Endothelial cell of umbilical vein (primary cell): ENCODE data around the gene UTF1. TPM values are rescaled to one million over a fixed set of nuclear protein-coding genes. Genes with fewer than 3 reads are reported as not detected.

ENCODE experiments used
- BruUV-seq: library from RNA; stranded (reverse); fragments of 400-500 nt; replicated peaks from 2 replicates; lab custom pipeline; 2021; lab: Mats Ljungman, UMichigan
- CTCF ChIA-PET: fragments of 300-600, 350-600 bp; sonication (Branson Sonifier 250); formaldehyde crosslinking; loops from one replicate; lab custom pipeline; 2021; ENCODE audit warnings: antibody characterized with exemption, inconsistent platforms; lab: Charles Lee
- POLR2A ChIA-PET: fragments of 300-600, 350-600 bp; sonication (Branson Sonifier 250); formaldehyde crosslinking; loops from one replicate; lab custom pipeline; 2021; ENCODE audit warnings: antibody characterized with exemption, inconsistent platforms; lab: Charles Lee
- DNase-seq: peaks from one replicate; pipeline ENCODE4 v3.0.0-alpha.2; 2011; ENCODE audit warnings: low read depth, low spot score
- FAIRE-seq: peaks from 2 replicates; lab custom pipeline; 2011; peaks lifted over from hg19 to GRCh38; lab: Jason Lieb, UNC
- H2AFZ ChIP-seq: 2 replicates; pipeline ENCODE4 v1.6.0; 2012; ENCODE audit warnings: low read depth, low read length, control low read depth, inconsistent platforms
- H3K27ac ChIP-seq: 2 replicates; pipeline ENCODE4 v1.5.1; 2011; ENCODE audit warnings: low read depth, mild to moderate bottlenecking, control low read depth, low read length, moderate library complexity; ENCODE audit not compliant: insufficient read depth
- H3K27me3 ChIP-seq, 2 experiments: 2 replicates each; pipeline versions ENCODE4 v1.6.0 to v1.6.1; 2011; ENCODE audit warnings: low read length in 2 of 2, mixed read lengths in 1 of 2; ENCODE audit not compliant: control insufficient read depth in 2 of 2, insufficient read depth in 2 of 2
- H3K36me3 ChIP-seq, 2 experiments: 2 replicates in 1 of 2; 3 replicates in 1 of 2; pipeline ENCODE4 v1.5.1; 2011; ENCODE audit warnings: low read length in 2 of 2, mild to moderate bottlenecking in 1 of 2, moderate library complexity in 1 of 2; ENCODE audit not compliant: control insufficient read depth in 2 of 2, insufficient read depth in 2 of 2; ENCODE audit errors: extremely low read depth in 1 of 2
- H3K4me1 ChIP-seq: 3 replicates; pipeline ENCODE4 v1.5.1; 2011; ENCODE audit warnings: mild to moderate bottlenecking, low read length; ENCODE audit not compliant: control insufficient read depth, insufficient read depth; ENCODE audit errors: extremely low read depth
- H3K4me2 ChIP-seq: 2 replicates; pipeline ENCODE4 v1.6.1; 2011; ENCODE audit warnings: low read length, control low read depth, mixed read lengths; ENCODE audit not compliant: insufficient read depth
- H3K4me3 ChIP-seq, 3 experiments: fragments of 200-600 bp in 1 of 3; sonication (generic), shearing (Covaris generic) in 1 of 3; replicated peaks in 1 of 3; 2 replicates each; pipeline ENCODE4 v1.5.1; 2011 to 2016; ENCODE audit warnings: control low read depth in 3 of 3, low read length in 3 of 3, mild to moderate bottlenecking in 2 of 3, inconsistent platforms in 1 of 3, low read depth in 1 of 3, moderate library complexity in 1 of 3; ENCODE audit not compliant: insufficient read depth in 1 of 3
- H3K79me2 ChIP-seq: 2 replicates; pipeline ENCODE4 v1.6.0; 2012; ENCODE audit warnings: low read length, inconsistent platforms; ENCODE audit not compliant: control insufficient read depth, insufficient read depth
- H3K9ac ChIP-seq: replicated peaks from 2 replicates; pipeline ENCODE3; 2011; ENCODE audit warnings: low read length, control low read depth; ENCODE audit not compliant: insufficient read depth; ENCODE audit errors: extremely low read depth
- H3K9me1 ChIP-seq: replicated peaks from 3 replicates; pipeline ENCODE4 v1.6.0; 2011; ENCODE audit warnings: mild to moderate bottlenecking, low read length; ENCODE audit not compliant: control insufficient read depth, insufficient read depth; ENCODE audit errors: extremely low read depth
- H3K9me3 ChIP-seq: replicated peaks from 2 replicates; pipeline ENCODE4 v1.5.1; 2012; ENCODE audit warnings: low read length, inconsistent platforms; ENCODE audit not compliant: control insufficient read depth, insufficient read depth
- H4K20me1 ChIP-seq: replicated peaks from 2 replicates; pipeline ENCODE3; 2011; ENCODE audit warnings: mild to moderate bottlenecking, low read length; ENCODE audit not compliant: control insufficient read depth, insufficient read depth; ENCODE audit errors: extremely low read depth
- CTCF ChIP-seq, 2 donors: IDR thresholded peaks; 1 replicate in 1 of 2; 2 replicates in 1 of 2; pipeline ENCODE4 v1.5.1; 2011; ENCODE audit warnings: low read length in 2 of 2, mild to moderate bottlenecking in 2 of 2, moderate library complexity in 2 of 2, control low read depth in 1 of 2, inconsistent platforms in 1 of 2, low read depth in 1 of 2; ENCODE audit not compliant: insufficient read depth in 1 of 2; ENCODE audit errors: extremely low read depth in 1 of 2
- EZH2 ChIP-seq: IDR thresholded peaks from 2 replicates; pipeline ENCODE4 v1.6.1; 2012; ENCODE audit warnings: borderline replicate concordance, low read depth, mild to moderate bottlenecking, moderate library complexity, low read length, inconsistent platforms; ENCODE audit not compliant: severe bottlenecking
- FOS ChIP-seq: IDR thresholded peaks from 2 replicates; pipeline ENCODE4 v1.6.1; 2011; ENCODE audit warnings: mild to moderate bottlenecking, low read length, moderate library complexity, borderline replicate concordance; ENCODE audit not compliant: insufficient read depth
- GATA2 ChIP-seq: IDR thresholded peaks from 2 replicates; pipeline ENCODE4 v1.7.0; 2011; ENCODE audit warnings: low read depth, mild to moderate bottlenecking, moderate library complexity, mixed read lengths, low read length; ENCODE audit not compliant: insufficient read length, insufficient read depth
- MAX ChIP-seq: IDR thresholded peaks from 2 replicates; pipeline ENCODE4 v1.6.1; 2011; ENCODE audit not compliant: insufficient read depth, insufficient read length
- dilution Hi-C: fragments of 300-500 bp; cut with MboI; formaldehyde crosslinking; loops from one replicate; pipeline ENCODE4 v1.15.0; 2019; ENCODE audit warnings: low sequenced_read_pairs; ENCODE audit not compliant: extremely low pct_ligation_motif_present
- intact Hi-C: fragments of 100-400 bp; cut with micrococcal nuclease; formaldehyde crosslinking; loops from one replicate; pipeline ENCODE4 v1.10.0; 2022
- polyA plus RNA-seq, 4 experiments: library from polyadenylated mRNA; depleted of rRNA in 3 of 4; stranded (reverse) in 3 of 4; unstranded in 1 of 4; fragments of >200 nt; gene quantifications; 2 replicates each; pipeline versions ENCODE4 v1.2.1 to v1.2.3, GENCODE V29; 2011 to 2012; ENCODE audit warnings: missing spikeins in 1 of 4
- total RNA-seq: library from RNA; stranded (reverse); gene quantifications from 2 replicates; pipeline ENCODE4 v1.2.3, GENCODE V29; 2021

UTF1 gene
- total and polyA plus RNA-seq, 2 donors (not counting 3 experiments of a cell fraction or from before 2014, with no cell fraction given), result not detected

DNA sequence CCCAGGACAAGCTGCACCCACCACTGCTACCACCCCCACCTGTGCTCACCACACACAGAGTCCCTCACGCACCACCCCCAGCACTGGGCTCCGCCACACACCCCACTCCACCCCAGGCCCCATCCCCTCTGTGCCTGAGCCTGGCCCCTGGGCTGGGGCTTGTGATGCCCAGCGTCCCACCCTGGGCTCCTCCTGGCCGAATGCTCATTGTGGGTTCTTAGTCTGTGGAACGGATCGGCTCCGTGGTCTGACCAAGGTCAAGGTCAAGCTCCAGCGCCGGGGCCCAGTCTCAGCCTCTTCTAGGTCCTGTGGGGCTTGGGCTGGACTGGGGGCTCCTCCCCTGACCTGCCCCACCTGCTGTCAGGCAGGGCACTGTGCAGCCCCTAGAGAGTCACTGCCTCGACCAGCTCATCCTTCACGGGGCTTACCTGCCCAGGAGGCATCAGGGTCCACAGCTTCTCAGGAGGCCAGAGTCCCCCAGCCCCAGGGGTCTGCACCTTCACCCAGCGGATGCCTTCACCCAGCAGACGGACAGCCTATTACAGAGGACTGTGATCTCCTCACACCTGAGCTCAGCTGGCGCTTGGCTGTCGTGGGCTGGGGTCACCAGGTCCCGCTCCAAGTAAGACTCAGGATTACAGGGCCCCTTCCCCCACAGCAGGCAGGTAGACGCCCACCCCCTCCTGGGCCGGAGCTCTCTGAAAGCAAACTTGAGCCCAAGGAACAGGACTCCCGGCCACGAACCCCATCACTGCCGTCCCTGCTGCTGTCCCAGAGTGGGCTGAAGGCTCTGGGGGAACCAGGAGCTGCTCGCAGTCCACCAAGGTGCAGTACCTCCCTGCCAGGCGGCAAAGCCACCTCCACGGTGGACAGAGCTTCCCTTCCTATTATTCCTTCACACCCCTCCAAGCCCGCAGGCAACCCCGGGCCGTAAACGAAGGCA is 15.3 kb upstream of the UTF1 start:
- FAIRE-seq (no peak), DNase-seq (no peak)
- H3K4me1 ChIP-seq, result no peaks in the 10 kb centered on the region
- no TSS peak for BruUV-seq
- CTCF ChIA-PET, result no interaction called here
- H3K27me3 ChIP-seq, result no peaks in the 10 kb centered on the region
- dilution Hi-C loops, result no loop called here
- intact Hi-C loops, result no loop called here
- no peaks in the 10 kb centered on the region for H3K9me3 ChIP-seq
- no peak for TF ChIP-seq GATA2
- TF ChIP-seq CTCF (IDR thresholded peaks at IDR 0.05; ENCODE audit: extremely low read depth in 1 of 2, insufficient read depth in 1 of 2, low read depth in 1 of 2, low read length in 2 of 2), result no peak
- no peak for TF ChIP-seq MAX
- TF ChIP-seq EZH2, result no peak
- TF ChIP-seq FOS, result no peak
- no peak overlapping the region for H3K27ac ChIP-seq
- H3K4me3 ChIP-seq, result no peak overlapping the region
- H3K36me3 ChIP-seq, result no peaks in the 10 kb centered on the region
- H3K9me1 ChIP-seq, result no peaks in the 10 kb centered on the region
- H4K20me1 ChIP-seq, result no peaks in the 10 kb centered on the region
- no peak overlapping the region for H2AFZ ChIP-seq
- POLR2A ChIA-PET, result no interaction called here
- no peak overlapping the region for H3K9ac ChIP-seq
- H3K79me2 ChIP-seq, result no peaks in the 10 kb centered on the region
- H3K4me2 ChIP-seq, result no peak overlapping the region
